Cardiac muscle cell (in vitro differentiated cells and primary cell): ENCODE results near the gene LINS1. TPM values are rescaled to one million over a fixed set of nuclear protein-coding genes. Genes with fewer than 3 reads are reported as not detected.

Experiments
- DNase-seq, 2 donors: peaks; one replicate each; pipeline versions ENCODE4 v3.0.0 to v3.0.0-alpha.2; 2010 to 2017; ENCODE audit warnings: low read depth in 1 of 2, low spot score in 1 of 2
- H3K27ac ChIP-seq: fragments of 200-600 bp; sonication (generic); 2 replicates; pipeline ENCODE4 v1.5.1; 2016
- H3K27me3 ChIP-seq: fragments of 200-600 bp; sonication (generic); 2 replicates; pipeline ENCODE4 v1.6.0; 2016; ENCODE audit warnings: control low read depth
- H3K36me3 ChIP-seq: fragments of 200-600 bp; sonication (generic); 2 replicates; pipeline ENCODE4 v1.5.1; 2016; ENCODE audit warnings: control low read depth
- H3K4me1 ChIP-seq: fragments of 200-600 bp; sonication (generic); 2 replicates; pipeline ENCODE4 v1.8.1; 2017; ENCODE audit warnings: low read depth, mild to moderate bottlenecking, mixed run types
- H3K4me3 ChIP-seq: fragments of 200-600 bp; sonication (generic); 2 replicates; pipeline ENCODE4 v1.5.1; 2016; ENCODE audit warnings: mild to moderate bottlenecking
- H3K9me3 ChIP-seq: fragments of 200-600 bp; sonication (generic); 2 replicates; pipeline ENCODE4 v1.5.1; 2017; ENCODE audit warnings: low read depth, mild to moderate bottlenecking, control low read depth
- polyA plus RNA-seq: library from polyadenylated mRNA; unstranded; fragments of >200 nt; fragmentation: Nextera tagmentation; extraction: Ambion mirVana; gene quantifications from 2 replicates; pipeline ENCODE4 v1.2.1, GENCODE V29; 2016
- total RNA-seq: library from RNA; depleted of rRNA; stranded (reverse); fragments of >200 nt; gene quantifications from 2 replicates; pipeline ENCODE4 v1.2.3, GENCODE V29; 2016
- TF ChIP-seq, protein P1 (sequence below): IDR thresholded peaks from 2 replicates; pipeline ENCODE4 v1.5.1; 2012; ENCODE audit warnings: low read depth, mild to moderate bottlenecking, low read length

Gene LINS1
- total and polyA plus RNA-seq, 2 experiments from 2014 or later: 7.4 to 9.2 TPM

DNA sequence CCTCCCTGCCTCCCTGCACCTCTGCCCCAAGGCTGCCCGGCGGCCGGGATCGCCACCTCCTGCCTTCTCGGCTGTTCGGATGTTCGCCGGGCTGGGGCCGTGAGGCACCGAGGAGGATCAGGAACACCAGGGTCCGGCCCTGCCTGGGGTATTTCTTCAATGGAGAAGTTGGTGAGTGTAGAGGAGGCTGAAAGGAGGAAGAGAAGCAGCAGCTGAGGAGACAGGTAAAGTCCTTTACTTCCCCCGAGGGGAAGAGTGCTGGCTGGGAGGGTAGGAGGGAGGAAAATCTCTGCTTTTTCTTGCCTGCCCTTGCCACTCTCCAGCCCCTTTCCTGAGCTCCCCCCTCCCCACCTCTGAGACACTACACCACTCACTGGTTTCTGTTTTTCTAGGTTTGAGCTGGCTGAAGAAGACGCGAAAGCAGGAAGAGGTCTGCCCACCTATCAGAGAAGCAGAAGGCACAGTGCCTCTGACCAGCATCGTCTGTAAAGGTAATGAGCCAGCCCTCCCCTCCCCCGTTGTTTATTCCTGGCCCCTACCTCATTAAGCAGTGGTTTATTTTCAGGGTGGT lies 924 bp upstream of the LINS1 start:
- H3K27ac ChIP-seq: peak overlapping the region; percentile 31

DNA sequence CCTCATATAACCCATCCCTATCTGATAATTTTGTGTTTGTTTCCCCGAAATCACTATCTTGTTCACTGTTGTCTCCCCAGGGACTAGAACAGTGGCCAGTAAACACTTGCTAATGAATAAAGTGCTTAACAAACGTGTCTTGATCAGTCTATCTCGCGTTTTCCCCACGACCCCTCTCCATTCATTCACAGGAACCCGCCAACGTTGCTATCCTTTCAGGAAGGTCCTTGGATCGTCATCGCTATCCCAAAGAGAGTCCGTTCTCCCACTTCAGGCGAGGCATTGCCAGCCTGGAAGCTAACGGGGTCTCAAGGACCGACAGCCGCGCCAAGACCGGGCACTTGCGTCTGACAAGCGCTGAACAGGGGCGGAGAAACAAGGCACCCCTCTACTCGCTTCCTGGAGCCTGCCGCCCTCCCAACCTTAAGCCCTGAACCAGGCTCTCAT lies 344 bp downstream of the LINS1 start:
- TF ChIP-seq, protein P1, sequence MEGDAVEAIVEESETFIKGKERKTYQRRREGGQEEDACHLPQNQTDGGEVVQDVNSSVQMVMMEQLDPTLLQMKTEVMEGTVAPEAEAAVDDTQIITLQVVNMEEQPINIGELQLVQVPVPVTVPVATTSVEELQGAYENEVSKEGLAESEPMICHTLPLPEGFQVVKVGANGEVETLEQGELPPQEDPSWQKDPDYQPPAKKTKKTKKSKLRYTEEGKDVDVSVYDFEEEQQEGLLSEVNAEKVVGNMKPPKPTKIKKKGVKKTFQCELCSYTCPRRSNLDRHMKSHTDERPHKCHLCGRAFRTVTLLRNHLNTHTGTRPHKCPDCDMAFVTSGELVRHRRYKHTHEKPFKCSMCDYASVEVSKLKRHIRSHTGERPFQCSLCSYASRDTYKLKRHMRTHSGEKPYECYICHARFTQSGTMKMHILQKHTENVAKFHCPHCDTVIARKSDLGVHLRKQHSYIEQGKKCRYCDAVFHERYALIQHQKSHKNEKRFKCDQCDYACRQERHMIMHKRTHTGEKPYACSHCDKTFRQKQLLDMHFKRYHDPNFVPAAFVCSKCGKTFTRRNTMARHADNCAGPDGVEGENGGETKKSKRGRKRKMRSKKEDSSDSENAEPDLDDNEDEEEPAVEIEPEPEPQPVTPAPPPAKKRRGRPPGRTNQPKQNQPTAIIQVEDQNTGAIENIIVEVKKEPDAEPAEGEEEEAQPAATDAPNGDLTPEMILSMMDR: no peak
- Histone ChIP-seq H3K27ac (peak overlapping the region; percentile 83), H3K4me3 (peak overlapping the region; percentile 65)

More for the DNA sequence above, 924 bp upstream of the LINS1 start:
- H3K9me3 ChIP-seq: no peaks in the 10 kb centered on the region
- H3K36me3 ChIP-seq: no peaks in the 10 kb centered on the region
- H3K4me1 ChIP-seq: peaks cover 3% of the 10 kb centered on the region
- H3K4me3 ChIP-seq: peak overlapping the region; percentile 72
- H3K27me3 ChIP-seq: no peaks in the 10 kb centered on the region
- TF ChIP-seq, protein P1: no peak
- peak; percentile 3 to 14 for DNase-seq

DNA sequence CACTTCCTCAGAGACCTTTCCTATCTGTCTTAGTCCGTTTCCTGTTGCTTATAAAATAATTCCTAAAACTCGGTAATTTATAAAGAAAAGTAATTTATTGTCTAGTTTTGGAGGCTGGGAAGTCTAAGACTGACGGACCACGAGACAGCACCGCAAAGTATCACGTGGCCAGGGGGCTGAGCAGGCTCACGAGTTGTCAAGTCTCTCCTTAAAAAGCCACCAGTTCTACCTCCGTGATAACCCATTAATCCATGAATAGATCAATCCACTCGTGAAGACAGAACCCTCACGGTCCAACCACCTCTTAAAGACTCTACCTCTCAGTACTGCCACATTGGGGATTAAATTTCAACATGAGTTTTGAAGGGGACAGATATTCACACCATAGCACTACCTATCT lies 821 bp downstream of the LINS1 start:
- no peaks in the 10 kb centered on the region for H3K9me3 ChIP-seq
- TF ChIP-seq, protein P1: no peak
- H3K4me1 ChIP-seq: peaks cover 3% of the 10 kb centered on the region
- DNase-seq: peak; percentile 16 to 39
- H3K27ac ChIP-seq: peak overlapping the region; percentile 83
- no peaks in the 10 kb centered on the region for H3K36me3 ChIP-seq
- H3K27me3 ChIP-seq: no peaks in the 10 kb centered on the region
- peak overlapping the region; percentile 65 for H3K4me3 ChIP-seq

More for the DNA sequence above, 344 bp downstream of the LINS1 start:
- Histone ChIP-seq H3K4me1 (peaks cover 3% of the 10 kb centered on the region), H3K36me3 (no peaks in the 10 kb centered on the region), H3K9me3 (no peaks in the 10 kb centered on the region), H3K27me3 (no peaks in the 10 kb centered on the region)
- no peak for DNase-seq

DNA sequence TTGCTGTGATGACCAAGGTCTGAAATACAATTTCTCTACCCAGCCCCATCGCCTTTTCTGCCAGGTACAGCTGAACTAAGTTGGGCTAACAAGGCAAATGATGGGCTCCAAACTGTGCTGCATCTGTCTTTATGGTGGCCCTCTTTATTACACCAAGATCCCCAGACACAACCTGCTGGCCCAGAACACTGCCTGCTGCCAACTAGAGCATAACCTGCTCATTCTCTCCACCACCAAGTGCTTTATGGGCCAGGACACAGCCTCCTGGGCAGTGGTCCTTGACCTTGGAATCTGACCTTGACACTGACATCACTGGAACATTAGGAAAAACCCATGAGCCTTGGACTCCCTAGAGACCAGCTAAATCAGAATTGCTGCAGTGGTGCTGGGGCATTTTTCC lies 3.3 kb downstream of the LINS1 start:
- Histone ChIP-seq H3K27me3 (no peaks in the 10 kb centered on the region), H3K27ac (no peak overlapping the region), H3K36me3 (no peaks in the 10 kb centered on the region), H3K9me3 (no peaks in the 10 kb centered on the region), H3K4me3 (no peak overlapping the region), H3K4me1 (peaks cover 2% of the 10 kb centered on the region)
- DNase-seq: no peak
- TF ChIP-seq, protein P1: no peak

DNA sequence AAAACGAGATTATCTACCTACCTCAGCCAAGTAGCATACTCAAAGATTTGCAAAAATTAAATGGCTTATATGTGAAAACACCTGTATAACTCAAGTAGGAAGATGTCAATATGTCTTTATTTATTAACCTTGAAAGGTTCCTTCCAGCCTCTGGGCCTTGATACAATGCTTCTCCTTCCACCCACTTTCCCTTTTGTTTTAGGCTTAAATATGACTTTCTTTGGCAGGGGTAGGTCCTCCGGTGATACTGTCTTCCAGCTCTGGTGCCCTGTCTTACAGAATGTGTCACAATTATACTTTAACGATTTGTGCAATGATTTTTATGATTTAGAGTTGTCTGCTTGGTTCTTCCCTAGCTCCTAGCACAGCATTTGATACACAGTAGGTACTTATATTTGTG lies 4.1 kb downstream of the LINS1 start:
- DNase-seq: no peak
- Histone ChIP-seq H3K36me3 (no peaks in the 10 kb centered on the region), H3K4me1 (no peaks in the 10 kb centered on the region), H3K9me3 (no peaks in the 10 kb centered on the region), H3K27me3 (no peaks in the 10 kb centered on the region), H3K27ac (no peak overlapping the region), H3K4me3 (no peak overlapping the region)
- TF ChIP-seq, protein P1: no peak
